Endothelial cell of umbilical vein (primary cell): ENCODE measurements around the gene GALNT9. TPM values are rescaled to one million over a fixed set of nuclear protein-coding genes. Genes with fewer than 3 reads are reported as not detected.

Experiments used
- BruUV-seq: library from RNA; stranded (reverse); fragments of 400-500 nt; replicated peaks from 2 replicates; lab custom pipeline; 2021; lab: Mats Ljungman, UMichigan
- CTCF ChIA-PET: fragments of 300-600, 350-600 bp; sonication (Branson Sonifier 250); formaldehyde crosslinking; loops from one replicate; lab custom pipeline; 2021; ENCODE audit warnings: antibody characterized with exemption, inconsistent platforms; lab: Charles Lee
- POLR2A ChIA-PET: fragments of 300-600, 350-600 bp; sonication (Branson Sonifier 250); formaldehyde crosslinking; loops from one replicate; lab custom pipeline; 2021; ENCODE audit warnings: antibody characterized with exemption, inconsistent platforms; lab: Charles Lee
- DNase-seq: peaks from one replicate; pipeline ENCODE4 v3.0.0-alpha.2; 2011; ENCODE audit warnings: low read depth, low spot score
- FAIRE-seq: peaks from 2 replicates; lab custom pipeline; 2011; peaks lifted over from hg19 to GRCh38; lab: Jason Lieb, UNC
- H2AFZ ChIP-seq: 2 replicates; pipeline ENCODE4 v1.6.0; 2012; ENCODE audit warnings: low read depth, low read length, control low read depth, inconsistent platforms
- H3K27ac ChIP-seq: 2 replicates; pipeline ENCODE4 v1.5.1; 2011; ENCODE audit warnings: low read depth, mild to moderate bottlenecking, control low read depth, low read length, moderate library complexity; ENCODE audit not compliant: insufficient read depth
- H3K27me3 ChIP-seq, 2 experiments: 2 replicates each; pipeline versions ENCODE4 v1.6.0 to v1.6.1; 2011; ENCODE audit warnings: low read length in 2 of 2, mixed read lengths in 1 of 2; ENCODE audit not compliant: control insufficient read depth in 2 of 2, insufficient read depth in 2 of 2
- H3K36me3 ChIP-seq, 2 experiments: 2 replicates in 1 of 2; 3 replicates in 1 of 2; pipeline ENCODE4 v1.5.1; 2011; ENCODE audit warnings: low read length in 2 of 2, mild to moderate bottlenecking in 1 of 2, moderate library complexity in 1 of 2; ENCODE audit not compliant: control insufficient read depth in 2 of 2, insufficient read depth in 2 of 2; ENCODE audit errors: extremely low read depth in 1 of 2
- H3K4me1 ChIP-seq: 3 replicates; pipeline ENCODE4 v1.5.1; 2011; ENCODE audit warnings: mild to moderate bottlenecking, low read length; ENCODE audit not compliant: control insufficient read depth, insufficient read depth; ENCODE audit errors: extremely low read depth
- H3K4me2 ChIP-seq: 2 replicates; pipeline ENCODE4 v1.6.1; 2011; ENCODE audit warnings: low read length, control low read depth, mixed read lengths; ENCODE audit not compliant: insufficient read depth
- H3K4me3 ChIP-seq, 3 experiments: fragments of 200-600 bp in 1 of 3; sonication (generic), shearing (Covaris generic) in 1 of 3; replicated peaks in 1 of 3; 2 replicates each; pipeline ENCODE4 v1.5.1; 2011 to 2016; ENCODE audit warnings: control low read depth in 3 of 3, low read length in 3 of 3, mild to moderate bottlenecking in 2 of 3, inconsistent platforms in 1 of 3, low read depth in 1 of 3, moderate library complexity in 1 of 3; ENCODE audit not compliant: insufficient read depth in 1 of 3
- H3K79me2 ChIP-seq: 2 replicates; pipeline ENCODE4 v1.6.0; 2012; ENCODE audit warnings: low read length, inconsistent platforms; ENCODE audit not compliant: control insufficient read depth, insufficient read depth
- H3K9ac ChIP-seq: replicated peaks from 2 replicates; pipeline ENCODE3; 2011; ENCODE audit warnings: low read length, control low read depth; ENCODE audit not compliant: insufficient read depth; ENCODE audit errors: extremely low read depth
- H3K9me1 ChIP-seq: replicated peaks from 3 replicates; pipeline ENCODE4 v1.6.0; 2011; ENCODE audit warnings: mild to moderate bottlenecking, low read length; ENCODE audit not compliant: control insufficient read depth, insufficient read depth; ENCODE audit errors: extremely low read depth
- H3K9me3 ChIP-seq: replicated peaks from 2 replicates; pipeline ENCODE4 v1.5.1; 2012; ENCODE audit warnings: low read length, inconsistent platforms; ENCODE audit not compliant: control insufficient read depth, insufficient read depth
- H4K20me1 ChIP-seq: replicated peaks from 2 replicates; pipeline ENCODE3; 2011; ENCODE audit warnings: mild to moderate bottlenecking, low read length; ENCODE audit not compliant: control insufficient read depth, insufficient read depth; ENCODE audit errors: extremely low read depth
- CTCF ChIP-seq, 2 donors: IDR thresholded peaks; 1 replicate in 1 of 2; 2 replicates in 1 of 2; pipeline ENCODE4 v1.5.1; 2011; ENCODE audit warnings: low read length in 2 of 2, mild to moderate bottlenecking in 2 of 2, moderate library complexity in 2 of 2, control low read depth in 1 of 2, inconsistent platforms in 1 of 2, low read depth in 1 of 2; ENCODE audit not compliant: insufficient read depth in 1 of 2; ENCODE audit errors: extremely low read depth in 1 of 2
- EZH2 ChIP-seq: IDR thresholded peaks from 2 replicates; pipeline ENCODE4 v1.6.1; 2012; ENCODE audit warnings: borderline replicate concordance, low read depth, mild to moderate bottlenecking, moderate library complexity, low read length, inconsistent platforms; ENCODE audit not compliant: severe bottlenecking
- FOS ChIP-seq: IDR thresholded peaks from 2 replicates; pipeline ENCODE4 v1.6.1; 2011; ENCODE audit warnings: mild to moderate bottlenecking, low read length, moderate library complexity, borderline replicate concordance; ENCODE audit not compliant: insufficient read depth
- GATA2 ChIP-seq: IDR thresholded peaks from 2 replicates; pipeline ENCODE4 v1.7.0; 2011; ENCODE audit warnings: low read depth, mild to moderate bottlenecking, moderate library complexity, mixed read lengths, low read length; ENCODE audit not compliant: insufficient read length, insufficient read depth
- JUN ChIP-seq: IDR thresholded peaks from 2 replicates; pipeline ENCODE4 v1.6.1; 2011; ENCODE audit warnings: borderline replicate concordance, low read depth; ENCODE audit not compliant: insufficient read length, insufficient read depth
- MYC ChIP-seq: IDR thresholded peaks from one replicate; pipeline ENCODE4 v1.6.1; 2011; ENCODE audit warnings: mild to moderate bottlenecking, low read depth, low read length
- POLR2A ChIP-seq: IDR thresholded peaks from 2 replicates; pipeline ENCODE4 v1.6.1; 2012; ENCODE audit warnings: low read depth, mild to moderate bottlenecking, control low read depth, low read length
- POLR2AphosphoS5 ChIP-seq: IDR thresholded peaks from 2 replicates; pipeline ENCODE4 v1.6.1; 2012; ENCODE audit warnings: low read depth, mild to moderate bottlenecking, control low read depth, low read length, moderate library complexity; ENCODE audit not compliant: insufficient read depth
- dilution Hi-C: fragments of 300-500 bp; cut with MboI; formaldehyde crosslinking; loops from one replicate; pipeline ENCODE4 v1.15.0; 2019; ENCODE audit warnings: low sequenced_read_pairs; ENCODE audit not compliant: extremely low pct_ligation_motif_present
- intact Hi-C: fragments of 100-400 bp; cut with micrococcal nuclease; formaldehyde crosslinking; loops from one replicate; pipeline ENCODE4 v1.10.0; 2022
- polyA plus RNA-seq, 4 experiments: library from polyadenylated mRNA; depleted of rRNA in 3 of 4; stranded (reverse) in 3 of 4; unstranded in 1 of 4; fragments of >200 nt; gene quantifications; 2 replicates each; pipeline versions ENCODE4 v1.2.1 to v1.2.3, GENCODE V29; 2011 to 2012; ENCODE audit warnings: missing spikeins in 1 of 4
- total RNA-seq: library from RNA; stranded (reverse); gene quantifications from 2 replicates; pipeline ENCODE4 v1.2.3, GENCODE V29; 2021
- TF ChIP-seq, protein P1 (sequence below): IDR thresholded peaks from 2 replicates; pipeline ENCODE4 v1.6.1; 2011; ENCODE audit not compliant: insufficient read depth, insufficient read length

GALNT9 gene
- total and polyA plus RNA-seq, 2 donors (not counting 3 experiments of a cell fraction or from before 2014, with no cell fraction given) = 0.14 to 0.73 TPM

DNA sequence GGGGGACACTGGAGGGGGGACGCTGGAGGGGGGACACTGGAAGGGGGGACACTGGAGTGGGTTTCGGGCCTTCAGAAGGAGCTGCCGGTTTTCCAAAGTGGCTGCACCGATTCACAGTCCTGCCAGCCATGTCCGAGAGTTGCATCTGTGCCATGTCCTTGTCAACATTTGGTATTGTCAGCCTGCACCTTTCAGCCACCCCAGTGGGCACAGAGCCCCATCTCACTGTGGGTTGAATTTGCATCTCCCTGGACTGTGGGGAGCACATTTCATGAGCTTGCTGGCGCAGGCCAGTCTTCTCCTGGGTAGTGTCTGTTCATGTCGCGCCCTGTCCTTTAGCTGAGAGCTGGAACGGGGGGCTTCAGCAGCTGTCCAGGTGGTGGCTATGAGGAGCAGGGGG lies 72.7 kb downstream of the GALNT9 start:
- Histone ChIP-seq H2AFZ (no peak overlapping the region), H3K4me3 (no peak overlapping the region), H3K9me1 (no peaks in the 10 kb centered on the region), H3K4me1 (no peaks in the 10 kb centered on the region), H3K9ac (no peak overlapping the region), H3K9me3 (no peaks in the 10 kb centered on the region), H3K4me2 (no peak overlapping the region), H3K27me3 (no peaks in the 10 kb centered on the region), H4K20me1 (no peaks in the 10 kb centered on the region), H3K36me3 (no peaks in the 10 kb centered on the region), H3K27ac (no peak overlapping the region), H3K79me2 (no peaks in the 10 kb centered on the region)
- DNase-seq (no peak), FAIRE-seq (no peak)
- intact Hi-C loops (no loop called here), dilution Hi-C loops (no loop called here)
- ChIA-PET CTCF (no interaction called here), POLR2A (no interaction called here)
- no peak for TF ChIP-seq EZH2
- TF ChIP-seq JUN = no peak
- no peak for TF ChIP-seq POLR2A
- TF ChIP-seq GATA2 = no peak
- TF ChIP-seq POLR2AphosphoS5 = no peak
- TF ChIP-seq MYC = no peak
- no peak for TF ChIP-seq CTCF (IDR thresholded peaks at IDR 0.05; ENCODE audit: extremely low read depth in 1 of 2, insufficient read depth in 1 of 2, low read depth in 1 of 2, low read length in 2 of 2)
- TF ChIP-seq FOS = no peak
- TF ChIP-seq, protein P1, sequence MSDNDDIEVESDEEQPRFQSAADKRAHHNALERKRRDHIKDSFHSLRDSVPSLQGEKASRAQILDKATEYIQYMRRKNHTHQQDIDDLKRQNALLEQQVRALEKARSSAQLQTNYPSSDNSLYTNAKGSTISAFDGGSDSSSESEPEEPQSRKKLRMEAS = no peak
- no TSS peak for BruUV-seq
